Renal pelvis (tissue), 4 donors: ENCODE data around the gene RNF6. TPM values are rescaled to one million over a fixed set of nuclear protein-coding genes. Genes with fewer than 3 reads are reported as not detected.

Source experiments
- DNase-seq: peaks from one replicate; pipeline ENCODE4 v3.0.0-alpha.2; 2013
- polyA plus RNA-seq, 3 donors: library from polyadenylated mRNA; unstranded; fragments of 120-200 nt; gene quantifications; one replicate each; pipeline ENCODE4 v1.2.1, GENCODE V29; 2013; ENCODE audit not compliant: insufficient read length in 3 of 3

The RNF6 gene
- polyA plus RNA-seq, 3 donors = 30.4 to 37.1 (median 32.8) TPM

- DNase-seq = no peak
Observed at GRCh38 chr13:26168835-26169234, 53.3 kb downstream of the RNF6 start.

- DNase-seq = no peak
Observed at GRCh38 chr13:26168237-26168814, 53.8 kb downstream of the RNF6 start.

- DNase-seq = no peak
Observed at GRCh38 chr13:26163812-26164211, 58.3 kb downstream of the RNF6 start.

Other genes starting within 250 kb of the RNF6 start
- gene SHISA2, start 170.3 kb downstream of the RNF6 start, polyA plus RNA-seq = 10 to 100 TPM; 58.6 to 60.9 (median 60.9) TPM
- gene CDK8, start 31.8 kb upstream of the RNF6 start, polyA plus RNA-seq = 10 to 100 TPM; 21.5 to 22.7 (median 21.6) TPM